HCT116 (cell line): Measurements from ENCODE around the gene COQ10A.

Source experiments
- CBX3 ChIP-seq: IDR thresholded peaks from 2 replicates; pipeline ENCODE4 v1.6.1; 2012; ENCODE audit warnings: low read depth
- CEBPB ChIP-seq: IDR thresholded peaks from 2 replicates; pipeline ENCODE4 v1.6.1; 2012; ENCODE audit warnings: low read depth
- ELF1 ChIP-seq: IDR thresholded peaks from 2 replicates; pipeline ENCODE4 v1.6.1; 2012; ENCODE audit warnings: low read depth, borderline replicate concordance
- EZH2 ChIP-seq: fragments of 200-600 bp; sonication (generic); IDR thresholded peaks from 2 replicates; pipeline ENCODE4 v1.6.1; 2017; ENCODE audit warnings: antibody characterized with exemption, mixed run types
- FOSL1 ChIP-seq: IDR thresholded peaks from 2 replicates; pipeline ENCODE4 v1.6.1; 2012; ENCODE audit warnings: low read depth
- POLR2A ChIP-seq: IDR thresholded peaks from 2 replicates; pipeline ENCODE4 v1.7.0; 2011; ENCODE audit warnings: borderline replicate concordance; ENCODE audit not compliant: insufficient read depth, insufficient read length; ENCODE audit errors: extremely low read depth
- SIN3A ChIP-seq: IDR thresholded peaks from 2 replicates; pipeline ENCODE4 v1.6.1; 2012; ENCODE audit warnings: low read depth
- SP1 ChIP-seq: IDR thresholded peaks from 2 replicates; pipeline ENCODE4 v1.6.1; 2012; ENCODE audit warnings: low read depth
- YY1 ChIP-seq: IDR thresholded peaks from 2 replicates; pipeline ENCODE4 v1.6.1; 2011; ENCODE audit warnings: low read length, low read depth, moderate library complexity, mild to moderate bottlenecking; ENCODE audit not compliant: insufficient replicate concordance; ENCODE audit errors: extremely low read depth
- ZFX ChIP-seq: fragments of 450-650 bp; IDR thresholded peaks from 2 replicates; pipeline ENCODE4 v1.6.1; 2017
- ZNF274 ChIP-seq: fragments of 200-500 bp; sonication (Bioruptor generic); IDR thresholded peaks from 2 replicates; pipeline ENCODE4 v1.6.1; 2014; ENCODE audit warnings: mild to moderate bottlenecking, low read depth, low read length, inconsistent platforms
- TF ChIP-seq, protein P1 (sequence below), 3 experiments: fragments of 200-600 bp in 1 of 3; sonication (generic) in 1 of 3; IDR thresholded peaks in 2 of 3; conservative IDR thresholded peaks in 1 of 3; 2 replicates each; pipeline ENCODE4 v1.5.1; 2012 to 2017; ENCODE audit warnings: low read depth in 2 of 3, low read length in 2 of 3, antibody characterized with exemption in 1 of 3, borderline replicate concordance in 1 of 3, control low read depth in 1 of 3, mild to moderate bottlenecking in 1 of 3, mixed read lengths in 1 of 3, mixed run types in 1 of 3, moderate library complexity in 1 of 3; ENCODE audit not compliant: insufficient read depth in 1 of 3
- TF ChIP-seq, protein P2 (sequence below): IDR thresholded peaks from 2 replicates; pipeline ENCODE4 v1.6.1; 2012; ENCODE audit warnings: low read depth
- TF ChIP-seq, protein P3 (sequence below): IDR thresholded peaks from 2 replicates; pipeline ENCODE4 v1.6.1; 2011; ENCODE audit warnings: mild to moderate bottlenecking, low read length, moderate library complexity; ENCODE audit not compliant: insufficient replicate concordance; ENCODE audit errors: extremely low read depth

DNA sequence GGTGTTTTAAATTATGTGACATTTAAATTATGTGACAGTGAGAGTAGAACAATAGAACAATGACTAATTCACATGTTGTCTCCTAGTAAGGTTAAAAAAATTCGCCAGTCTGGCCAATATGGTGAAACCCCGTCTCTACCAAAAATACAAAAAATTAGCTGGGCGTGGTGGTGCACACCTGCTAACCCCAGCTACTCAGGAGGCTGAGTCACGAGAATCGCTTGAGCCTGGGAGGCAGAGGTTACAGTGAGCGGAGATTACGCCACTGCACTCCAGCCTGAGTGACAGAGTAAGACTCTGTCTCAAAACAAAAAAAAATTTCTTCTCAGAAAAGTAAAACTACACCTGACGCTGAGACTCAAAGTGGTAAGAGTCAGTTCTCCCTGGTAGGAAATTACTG, 30.7 kb downstream of the COQ10A start:
- TF ChIP-seq CEBPB (no peak), SP1 (no peak), EZH2 (no peak), POLR2A (no peak), ZFX (no peak), ZNF274 (no peak), YY1 (no peak), ELF1 (no peak), CBX3 (no peak), FOSL1 (no peak), SIN3A (no peak)
- TF ChIP-seq, protein P1, sequence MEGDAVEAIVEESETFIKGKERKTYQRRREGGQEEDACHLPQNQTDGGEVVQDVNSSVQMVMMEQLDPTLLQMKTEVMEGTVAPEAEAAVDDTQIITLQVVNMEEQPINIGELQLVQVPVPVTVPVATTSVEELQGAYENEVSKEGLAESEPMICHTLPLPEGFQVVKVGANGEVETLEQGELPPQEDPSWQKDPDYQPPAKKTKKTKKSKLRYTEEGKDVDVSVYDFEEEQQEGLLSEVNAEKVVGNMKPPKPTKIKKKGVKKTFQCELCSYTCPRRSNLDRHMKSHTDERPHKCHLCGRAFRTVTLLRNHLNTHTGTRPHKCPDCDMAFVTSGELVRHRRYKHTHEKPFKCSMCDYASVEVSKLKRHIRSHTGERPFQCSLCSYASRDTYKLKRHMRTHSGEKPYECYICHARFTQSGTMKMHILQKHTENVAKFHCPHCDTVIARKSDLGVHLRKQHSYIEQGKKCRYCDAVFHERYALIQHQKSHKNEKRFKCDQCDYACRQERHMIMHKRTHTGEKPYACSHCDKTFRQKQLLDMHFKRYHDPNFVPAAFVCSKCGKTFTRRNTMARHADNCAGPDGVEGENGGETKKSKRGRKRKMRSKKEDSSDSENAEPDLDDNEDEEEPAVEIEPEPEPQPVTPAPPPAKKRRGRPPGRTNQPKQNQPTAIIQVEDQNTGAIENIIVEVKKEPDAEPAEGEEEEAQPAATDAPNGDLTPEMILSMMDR (IDR thresholded peaks at IDR 0.05 in 2 of 3, conservative IDR thresholded peaks at IDR 0.05 in 1 of 3; ENCODE audit: borderline replicate concordance in 1 of 3, insufficient read depth in 1 of 3, low read depth in 2 of 3, low read length in 2 of 3) = no peak
- TF ChIP-seq, protein P2, sequence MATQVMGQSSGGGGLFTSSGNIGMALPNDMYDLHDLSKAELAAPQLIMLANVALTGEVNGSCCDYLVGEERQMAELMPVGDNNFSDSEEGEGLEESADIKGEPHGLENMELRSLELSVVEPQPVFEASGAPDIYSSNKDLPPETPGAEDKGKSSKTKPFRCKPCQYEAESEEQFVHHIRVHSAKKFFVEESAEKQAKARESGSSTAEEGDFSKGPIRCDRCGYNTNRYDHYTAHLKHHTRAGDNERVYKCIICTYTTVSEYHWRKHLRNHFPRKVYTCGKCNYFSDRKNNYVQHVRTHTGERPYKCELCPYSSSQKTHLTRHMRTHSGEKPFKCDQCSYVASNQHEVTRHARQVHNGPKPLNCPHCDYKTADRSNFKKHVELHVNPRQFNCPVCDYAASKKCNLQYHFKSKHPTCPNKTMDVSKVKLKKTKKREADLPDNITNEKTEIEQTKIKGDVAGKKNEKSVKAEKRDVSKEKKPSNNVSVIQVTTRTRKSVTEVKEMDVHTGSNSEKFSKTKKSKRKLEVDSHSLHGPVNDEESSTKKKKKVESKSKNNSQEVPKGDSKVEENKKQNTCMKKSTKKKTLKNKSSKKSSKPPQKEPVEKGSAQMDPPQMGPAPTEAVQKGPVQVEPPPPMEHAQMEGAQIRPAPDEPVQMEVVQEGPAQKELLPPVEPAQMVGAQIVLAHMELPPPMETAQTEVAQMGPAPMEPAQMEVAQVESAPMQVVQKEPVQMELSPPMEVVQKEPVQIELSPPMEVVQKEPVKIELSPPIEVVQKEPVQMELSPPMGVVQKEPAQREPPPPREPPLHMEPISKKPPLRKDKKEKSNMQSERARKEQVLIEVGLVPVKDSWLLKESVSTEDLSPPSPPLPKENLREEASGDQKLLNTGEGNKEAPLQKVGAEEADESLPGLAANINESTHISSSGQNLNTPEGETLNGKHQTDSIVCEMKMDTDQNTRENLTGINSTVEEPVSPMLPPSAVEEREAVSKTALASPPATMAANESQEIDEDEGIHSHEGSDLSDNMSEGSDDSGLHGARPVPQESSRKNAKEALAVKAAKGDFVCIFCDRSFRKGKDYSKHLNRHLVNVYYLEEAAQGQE = no peak
- TF ChIP-seq, protein P3, sequence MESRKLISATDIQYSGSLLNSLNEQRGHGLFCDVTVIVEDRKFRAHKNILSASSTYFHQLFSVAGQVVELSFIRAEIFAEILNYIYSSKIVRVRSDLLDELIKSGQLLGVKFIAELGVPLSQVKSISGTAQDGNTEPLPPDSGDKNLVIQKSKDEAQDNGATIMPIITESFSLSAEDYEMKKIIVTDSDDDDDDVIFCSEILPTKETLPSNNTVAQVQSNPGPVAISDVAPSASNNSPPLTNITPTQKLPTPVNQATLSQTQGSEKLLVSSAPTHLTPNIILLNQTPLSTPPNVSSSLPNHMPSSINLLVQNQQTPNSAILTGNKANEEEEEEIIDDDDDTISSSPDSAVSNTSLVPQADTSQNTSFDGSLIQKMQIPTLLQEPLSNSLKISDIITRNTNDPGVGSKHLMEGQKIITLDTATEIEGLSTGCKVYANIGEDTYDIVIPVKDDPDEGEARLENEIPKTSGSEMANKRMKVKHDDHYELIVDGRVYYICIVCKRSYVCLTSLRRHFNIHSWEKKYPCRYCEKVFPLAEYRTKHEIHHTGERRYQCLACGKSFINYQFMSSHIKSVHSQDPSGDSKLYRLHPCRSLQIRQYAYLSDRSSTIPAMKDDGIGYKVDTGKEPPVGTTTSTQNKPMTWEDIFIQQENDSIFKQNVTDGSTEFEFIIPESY = no peak
